IMR-90 (cell line): Measurements from ENCODE around the gene JAKMIP3. TPM values are rescaled to one million over a fixed set of nuclear protein-coding genes. Genes with fewer than 3 reads are reported as not detected.

Experiments used
- ATAC-seq: fragments of 200-7000 bp; cut with Tn5 transposase; 2 replicates; pipeline ENCODE4 v1.9.1; 2020; ENCODE audit warnings: low read depth, mild to moderate bottlenecking, moderate library complexity
- BruUV-seq: library from RNA; stranded (reverse); fragments of 400-500 nt; replicated peaks from 2 replicates; lab custom pipeline; 2021; lab: Mats Ljungman, UMichigan
- CTCF ChIA-PET: fragments of 300-600 bp; formaldehyde crosslinking; extraction: SDS; loops from one replicate; lab custom pipeline; 2021; ENCODE audit warnings: antibody characterized with exemption; lab: Yijun Ruan, JAX
- POLR2A ChIA-PET: fragments of 300-600 bp; sonication (Branson Sonifier 250); formaldehyde crosslinking; loops from one replicate; lab custom pipeline; 2022; ENCODE audit warnings: antibody characterized with exemption; ENCODE audit not compliant: unreplicated experiment; lab: Charles Lee
- DNase-seq: peaks from one replicate; pipeline ENCODE4 v3.0.0; 2013
- H2AFZ ChIP-seq: replicated peaks from 2 replicates; pipeline ENCODE3; 2013; ENCODE audit warnings: low read length, mild to moderate bottlenecking; ENCODE audit not compliant: poor library complexity
- H2AK5ac ChIP-seq: 2 replicates; pipeline ENCODE4 v1.6.1; 2013; ENCODE audit warnings: low read depth, low read length, inconsistent platforms
- H2AK9ac ChIP-seq: replicated peaks from 2 replicates; pipeline ENCODE3; 2013; ENCODE audit warnings: mild to moderate bottlenecking, low read depth, low read length, moderate library complexity; ENCODE audit not compliant: poor library complexity
- H2BK120ac ChIP-seq: 2 replicates; pipeline ENCODE4 v1.6.1; 2013; ENCODE audit warnings: low read depth, low read length, inconsistent platforms
- H2BK15ac ChIP-seq: 3 replicates; pipeline ENCODE4 v1.6.1; 2013; ENCODE audit warnings: low read depth, low read length, inconsistent platforms
- H2BK20ac ChIP-seq: 2 replicates; pipeline ENCODE4 v1.6.1; 2013; ENCODE audit warnings: low read depth, mild to moderate bottlenecking, inconsistent platforms, low read length, moderate library complexity
- H2BK5ac ChIP-seq: 2 replicates; pipeline ENCODE4 v1.6.1; 2013; ENCODE audit warnings: mild to moderate bottlenecking, low read depth, low read length, inconsistent platforms; ENCODE audit not compliant: poor library complexity, severe bottlenecking
- H3K14ac ChIP-seq: replicated peaks from 2 replicates; pipeline ENCODE4 v1.6.1; 2013; ENCODE audit warnings: low read depth, low read length, inconsistent platforms
- H3K18ac ChIP-seq: 2 replicates; pipeline ENCODE4 v1.6.1; 2013; ENCODE audit warnings: low read depth, low read length, control low read depth
- H3K23ac ChIP-seq: 2 replicates; pipeline ENCODE4 v1.6.1; 2013; ENCODE audit warnings: low read depth, low read length, inconsistent platforms
- H3K27ac ChIP-seq: 2 replicates; pipeline ENCODE4 v1.5.1; 2013; ENCODE audit warnings: mild to moderate bottlenecking, control low read depth, low read length; ENCODE audit not compliant: insufficient read depth
- H3K27me3 ChIP-seq: 2 replicates; pipeline ENCODE4 v1.6.1; 2013; ENCODE audit warnings: low read length; ENCODE audit not compliant: control insufficient read depth, insufficient read depth
- H3K36me3 ChIP-seq: 2 replicates; pipeline ENCODE4 v1.6.1; 2013; ENCODE audit warnings: low read length, mixed read lengths; ENCODE audit not compliant: control insufficient read depth, insufficient read depth
- H3K4ac ChIP-seq: 2 replicates; pipeline ENCODE4 v1.6.1; 2013; ENCODE audit warnings: low read depth, low read length, inconsistent platforms
- H3K4me1 ChIP-seq: 2 replicates; pipeline ENCODE4 v1.6.1; 2013; ENCODE audit warnings: low read length, mixed read lengths; ENCODE audit not compliant: control insufficient read depth, insufficient read depth
- H3K4me2 ChIP-seq: 2 replicates; pipeline ENCODE4 v1.6.1; 2013; ENCODE audit warnings: low read depth, mild to moderate bottlenecking, control low read depth, low read length, moderate library complexity
- H3K4me3 ChIP-seq: 2 replicates; pipeline ENCODE4 v1.5.1; 2013; ENCODE audit warnings: low read depth, mild to moderate bottlenecking, control low read depth, low read length, moderate library complexity; ENCODE audit not compliant: insufficient read depth
- H3K56ac ChIP-seq: 2 replicates; pipeline ENCODE4 v1.6.1; 2013; ENCODE audit warnings: low read length, inconsistent platforms; ENCODE audit not compliant: insufficient read depth; ENCODE audit errors: extremely low read depth
- H3K79me1 ChIP-seq, 2 experiments: 2 replicates each; pipeline ENCODE4 v1.6.1; 2013; ENCODE audit warnings: low read length in 2 of 2, inconsistent platforms in 1 of 2, low read depth in 1 of 2
- H3K9ac ChIP-seq: 2 replicates; pipeline ENCODE4 v1.6.1; 2013; ENCODE audit warnings: low read depth, low read length, control low read depth
- H3K9me1 ChIP-seq: 2 replicates; pipeline ENCODE4 v1.6.1; 2013; ENCODE audit warnings: low read length, inconsistent platforms; ENCODE audit not compliant: insufficient read depth
- H3K9me3 ChIP-seq: 2 replicates; pipeline ENCODE4 v1.6.1; 2013; ENCODE audit warnings: low read length; ENCODE audit not compliant: control insufficient read depth, insufficient read depth
- H4K20me1 ChIP-seq: 2 replicates; pipeline ENCODE4 v1.6.1; 2013; ENCODE audit warnings: low read length, inconsistent platforms; ENCODE audit not compliant: insufficient read depth
- H4K5ac ChIP-seq: 2 replicates; pipeline ENCODE4 v1.6.1; 2013; ENCODE audit warnings: mild to moderate bottlenecking, low read depth, low read length, control low read depth
- H4K8ac ChIP-seq, 2 experiments: 2 replicates each; pipeline ENCODE4 v1.6.1; 2013; ENCODE audit warnings: low read depth in 2 of 2, low read length in 2 of 2, control low read depth in 1 of 2, inconsistent platforms in 1 of 2
- H4K91ac ChIP-seq: 2 replicates; pipeline ENCODE4 v1.6.1; 2013; ENCODE audit warnings: low read depth, low read length, inconsistent platforms; ENCODE audit not compliant: insufficient read depth
- BHLHE40 ChIP-seq: fragments of 150-350 bp; IDR thresholded peaks from 2 replicates; pipeline ENCODE4 v1.6.1; 2016; ENCODE audit warnings: mild to moderate bottlenecking, low read depth, low read length
- CEBPB ChIP-seq: IDR thresholded peaks from 2 replicates; pipeline ENCODE4 v1.6.1; 2012; ENCODE audit warnings: low read depth, low read length, improper control_type of control experiment
- CHD1 ChIP-seq: IDR thresholded peaks from 2 replicates; pipeline ENCODE4 v1.6.1; 2012; ENCODE audit warnings: low read depth, low read length, improper control_type of control experiment
- FOS ChIP-seq: fragments of 150-350 bp; IDR thresholded peaks from 2 replicates; pipeline ENCODE4 v1.6.1; 2016; ENCODE audit warnings: low read depth, low read length
- MAFK ChIP-seq: IDR thresholded peaks from 2 replicates; pipeline ENCODE4 v1.6.1; 2012; ENCODE audit warnings: low read depth, low read length, improper control_type of control experiment
- MAZ ChIP-seq: IDR thresholded peaks from 2 replicates; pipeline ENCODE4 v1.6.1; 2012; ENCODE audit warnings: low read depth, mild to moderate bottlenecking, low read length, improper control_type of control experiment, moderate library complexity, borderline replicate concordance
- MXI1 ChIP-seq: IDR thresholded peaks from 2 replicates; pipeline ENCODE4 v1.6.1; 2012; ENCODE audit warnings: low read depth, mild to moderate bottlenecking, low read length, moderate library complexity, borderline replicate concordance
- NFE2L2 ChIP-seq: fragments of 150-350 bp; IDR thresholded peaks from 2 replicates; pipeline ENCODE4 v1.6.1; 2016; ENCODE audit warnings: low read depth, mild to moderate bottlenecking, low read length
- POLR2A ChIP-seq: IDR thresholded peaks from 2 replicates; pipeline ENCODE4 v1.6.1; 2012; ENCODE audit warnings: mild to moderate bottlenecking, low read depth, low read length
- RAD21 ChIP-seq: IDR thresholded peaks from 2 replicates; pipeline ENCODE4 v1.6.1; 2012; ENCODE audit warnings: low read length, improper control_type of control experiment
- RCOR1 ChIP-seq: IDR thresholded peaks from 2 replicates; pipeline ENCODE4 v1.6.1; 2012; ENCODE audit warnings: mild to moderate bottlenecking, low read length, improper control_type of control experiment; ENCODE audit not compliant: insufficient replicate concordance
- RFX5 ChIP-seq: IDR thresholded peaks from 2 replicates; pipeline ENCODE4 v1.8.0; 2012; ENCODE audit warnings: low read depth, mild to moderate bottlenecking, low read length, moderate library complexity
- SMC3 ChIP-seq: fragments of 150-350 bp; IDR thresholded peaks from 2 replicates; pipeline ENCODE4 v1.6.1; 2016; ENCODE audit warnings: low read depth, mild to moderate bottlenecking, antibody characterized with exemption, low read length, moderate library complexity
- WGBS, 2 experiments: methylation state at CpG; one replicate each; pipeline versions ENCODE4 v1.1.5 to v1.1.7; 2013; ENCODE audit warnings: missing lambda C conversion rate in 2 of 2; ENCODE audit not compliant: insufficient read length in 1 of 2; ENCODE audit errors: extremely low coverage in 2 of 2; 5-methylcytosine and 5-hydroxymethylcytosine counted together
- dilution Hi-C: fragments of 300-500 bp; cut with HindIII; formaldehyde crosslinking; loops from one replicate; pipeline ENCODE4 v1.14.3; 2018; ENCODE audit warnings: low sequenced_read_pairs; ENCODE audit not compliant: unreplicated experiment
- in situ Hi-C: fragments of 300-500 bp; cut with MboI; formaldehyde crosslinking; loops from 3 replicates; pipeline ENCODE4 v1.14.3; 2019; ENCODE audit warnings: low sequenced_read_pairs, inconsistent platforms, mixed read lengths
- intact Hi-C: fragments of 100-400 bp; cut with micrococcal nuclease; formaldehyde crosslinking; loops from 2 replicates; pipeline ENCODE4 v1.10.0; 2022
- polyA plus RNA-seq, 3 experiments: library from polyadenylated mRNA; depleted of rRNA; stranded (reverse); fragments of >200 nt; gene quantifications; 2 replicates each; pipeline ENCODE4 v1.2.3, GENCODE V29; 2012; ENCODE audit warnings: low replicate concordance in 1 of 3
- total RNA-seq: library from RNA; depleted of rRNA; stranded (reverse); fragments of >200 nt; gene quantifications from 2 replicates; pipeline ENCODE4 v1.2.3, GENCODE V29; 2012
- TF ChIP-seq, protein P1 (sequence below): conservative IDR thresholded peaks from 2 replicates; pipeline ENCODE4 v1.5.1; 2012; ENCODE audit warnings: mild to moderate bottlenecking, low read depth, low read length, improper control_type of control experiment
- TF ChIP-seq, protein P2 (sequence below): fragments of 150-350 bp; IDR thresholded peaks from 2 replicates; pipeline ENCODE4 v1.6.1; 2017; ENCODE audit warnings: mild to moderate bottlenecking, antibody characterized with exemption, low read length, low read depth
- TF ChIP-seq, protein P3 (sequence below): fragments of 150-350 bp; IDR thresholded peaks from 2 replicates; pipeline ENCODE4 v1.6.1; 2016; ENCODE audit warnings: low read depth, mild to moderate bottlenecking, low read length, moderate library complexity, borderline replicate concordance

JAKMIP3 gene
- total and polyA plus RNA-seq, 2 of the 4 experiments (the other 2 are of a cell fraction) = under 0.01 to 0.22 TPM

DNA sequence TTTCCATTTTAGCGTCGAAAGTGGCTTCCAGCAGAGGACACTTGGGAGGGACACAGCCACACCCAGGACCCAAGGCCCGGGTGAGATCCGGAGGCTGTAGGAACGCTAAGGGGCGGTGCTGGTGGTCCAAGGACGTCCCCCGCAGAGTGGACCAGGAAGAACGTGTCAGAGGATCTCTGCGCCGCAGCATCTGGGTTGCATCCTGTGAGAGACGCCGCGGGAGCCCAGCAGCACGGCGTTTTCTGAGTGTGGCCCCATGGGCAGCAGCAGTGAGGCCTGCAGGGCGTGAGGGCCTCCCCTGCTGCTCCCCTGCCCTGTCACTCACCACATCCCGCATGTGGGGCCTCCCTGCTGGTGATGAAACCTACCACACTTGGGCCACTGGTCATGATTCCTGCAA is 43.5 kb upstream of the JAKMIP3 start:
- Histone ChIP-seq H4K20me1 (no peaks in the 10 kb centered on the region), H2AFZ (peak overlapping the region; percentile 63), H3K4me3 (no peak overlapping the region), H3K9me1 (no peaks in the 10 kb centered on the region), H3K4me2 (no peak overlapping the region), H2AK9ac (no peak overlapping the region), H4K5ac (no peak overlapping the region), H3K27ac (no peak overlapping the region), H3K27me3 (peaks cover 28% of the 10 kb centered on the region; the same call in 1 of the 2 replicates), H2BK120ac (no peak overlapping the region), H4K91ac (no peak overlapping the region), H4K8ac (no peak overlapping the region), H3K36me3 (no peaks in the 10 kb centered on the region), H3K18ac (no peak overlapping the region), H3K9ac (no peak overlapping the region), H3K79me1 (no peaks in the 10 kb centered on the region), H3K4me1 (no peaks in the 10 kb centered on the region), H3K4ac (no peak overlapping the region), H2AK5ac (no peak overlapping the region), H3K56ac (no peak overlapping the region), H3K23ac (no peak overlapping the region), H3K9me3 (no peaks in the 10 kb centered on the region), H2BK15ac (no peak overlapping the region), H2BK5ac (no peak overlapping the region), H3K14ac (no peak overlapping the region), H2BK20ac (no peak overlapping the region)
- no peak for ATAC-seq
- TF ChIP-seq FOS (no peak), SMC3 (no peak), CHD1 (no peak), BHLHE40 (no peak), MAZ (no peak), RCOR1 (no peak), POLR2A (no peak), RAD21 (no peak), MAFK (no peak), CEBPB (no peak), NFE2L2 (no peak), MXI1 (no peak), RFX5 (no peak)
- TF ChIP-seq, protein P1, sequence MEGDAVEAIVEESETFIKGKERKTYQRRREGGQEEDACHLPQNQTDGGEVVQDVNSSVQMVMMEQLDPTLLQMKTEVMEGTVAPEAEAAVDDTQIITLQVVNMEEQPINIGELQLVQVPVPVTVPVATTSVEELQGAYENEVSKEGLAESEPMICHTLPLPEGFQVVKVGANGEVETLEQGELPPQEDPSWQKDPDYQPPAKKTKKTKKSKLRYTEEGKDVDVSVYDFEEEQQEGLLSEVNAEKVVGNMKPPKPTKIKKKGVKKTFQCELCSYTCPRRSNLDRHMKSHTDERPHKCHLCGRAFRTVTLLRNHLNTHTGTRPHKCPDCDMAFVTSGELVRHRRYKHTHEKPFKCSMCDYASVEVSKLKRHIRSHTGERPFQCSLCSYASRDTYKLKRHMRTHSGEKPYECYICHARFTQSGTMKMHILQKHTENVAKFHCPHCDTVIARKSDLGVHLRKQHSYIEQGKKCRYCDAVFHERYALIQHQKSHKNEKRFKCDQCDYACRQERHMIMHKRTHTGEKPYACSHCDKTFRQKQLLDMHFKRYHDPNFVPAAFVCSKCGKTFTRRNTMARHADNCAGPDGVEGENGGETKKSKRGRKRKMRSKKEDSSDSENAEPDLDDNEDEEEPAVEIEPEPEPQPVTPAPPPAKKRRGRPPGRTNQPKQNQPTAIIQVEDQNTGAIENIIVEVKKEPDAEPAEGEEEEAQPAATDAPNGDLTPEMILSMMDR = no peak
- TF ChIP-seq, protein P2, sequence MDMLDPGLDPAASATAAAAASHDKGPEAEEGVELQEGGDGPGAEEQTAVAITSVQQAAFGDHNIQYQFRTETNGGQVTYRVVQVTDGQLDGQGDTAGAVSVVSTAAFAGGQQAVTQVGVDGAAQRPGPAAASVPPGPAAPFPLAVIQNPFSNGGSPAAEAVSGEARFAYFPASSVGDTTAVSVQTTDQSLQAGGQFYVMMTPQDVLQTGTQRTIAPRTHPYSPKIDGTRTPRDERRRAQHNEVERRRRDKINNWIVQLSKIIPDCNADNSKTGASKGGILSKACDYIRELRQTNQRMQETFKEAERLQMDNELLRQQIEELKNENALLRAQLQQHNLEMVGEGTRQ = no peak
- TF ChIP-seq, protein P3, sequence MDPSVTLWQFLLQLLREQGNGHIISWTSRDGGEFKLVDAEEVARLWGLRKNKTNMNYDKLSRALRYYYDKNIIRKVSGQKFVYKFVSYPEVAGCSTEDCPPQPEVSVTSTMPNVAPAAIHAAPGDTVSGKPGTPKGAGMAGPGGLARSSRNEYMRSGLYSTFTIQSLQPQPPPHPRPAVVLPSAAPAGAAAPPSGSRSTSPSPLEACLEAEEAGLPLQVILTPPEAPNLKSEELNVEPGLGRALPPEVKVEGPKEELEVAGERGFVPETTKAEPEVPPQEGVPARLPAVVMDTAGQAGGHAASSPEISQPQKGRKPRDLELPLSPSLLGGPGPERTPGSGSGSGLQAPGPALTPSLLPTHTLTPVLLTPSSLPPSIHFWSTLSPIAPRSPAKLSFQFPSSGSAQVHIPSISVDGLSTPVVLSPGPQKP = no peak
- CTCF ChIA-PET = interaction anchor here (0.7 to 1.9 kb wide), 9 partner anchors 9 to 136 kb away, joined by 3 to 29 read pairs (median 4); partner anchors contain the start of gene BNIP3
- 73% methylated on average over 13 of the region's 18 CpGs; no CpG with 5 or more reads in 1 of the 2 experiments for WGBS, 2 experiments
- POLR2A ChIA-PET = no interaction called here
- DNase-seq = no peak
- intact Hi-C loops = loop anchor here (2.0 to 5.0 kb wide), 2 partner anchors 49 to 120 kb away; partner anchors contain the start of gene PPP2R2D
- dilution Hi-C loops = no loop called here
- in situ Hi-C loops = loop anchor here (5.0 to 25.0 kb wide), 2 partner anchors 135 to 1835 kb away; no protein-coding TSS in a partner anchor
- BruUV-seq = no TSS peak
